HG02852 (cell line): ENCODE results near the gene MAPKAPK2.
A peak's percentile ranks its signal among the peaks of the same experiment; 100 is the strongest.
"Not testable (repeated sequence)": the region's sequence is repeated elsewhere in the genome, so short reads cannot be mapped to it uniquely, and the experiment has no call there.

Experiments used
- ATAC-seq: cut with Tn5 transposase; IDR thresholded peaks from one replicate; pipeline ENCODE4 v1.9.1; 2021; ENCODE audit warnings: mild to moderate bottlenecking, moderate library complexity; ENCODE audit not compliant: unreplicated experiment

Gene MAPKAPK2

GRCh38 chr1:206769304-206769731, 84.6 kb downstream of the MAPKAPK2 start:
- ATAC-seq = peak; percentile 67

- peak; percentile 27 for ATAC-seq
Observed at GRCh38 chr1:206770531-206771337, 86.0 kb downstream of the MAPKAPK2 start, which contains the start of gene IL19. Gene IL19 (plus strand): TSS chr1:206770773. CDS start chr1:206836663, 65,890 bp downstream.

GRCh38 chr1:206771338-206771692, 86.6 kb downstream of the MAPKAPK2 start:
- ATAC-seq = no peak

GRCh38 chr1:206772243-206772937, 87.7 kb downstream of the MAPKAPK2 start, which contains the start of gene IL10:
Gene IL10 (minus strand): TSS chr1:206772494. CDS start chr1:206772435, 59 bp downstream.
- ATAC-seq = no peak

GRCh38 chr1:206774093-206774492, 89.4 kb downstream of the MAPKAPK2 start:
- peak; percentile 30 for ATAC-seq

- ATAC-seq = no peak
Observed at GRCh38 chr1:206776229-206776628, 91.5 kb downstream of the MAPKAPK2 start.

GRCh38 chr1:206778031-206778430, 93.3 kb downstream of the MAPKAPK2 start:
- no peak for ATAC-seq

GRCh38 chr1:206778911-206779310, 94.2 kb downstream of the MAPKAPK2 start:
- ATAC-seq = not testable (repeated sequence)

- ATAC-seq = no peak
Observed at GRCh38 chr1:206779638-206780037, 94.9 kb downstream of the MAPKAPK2 start.

GRCh38 chr1:206782448-206782847, 97.7 kb downstream of the MAPKAPK2 start:
- ATAC-seq = peak; percentile 37

GRCh38 chr1:206783506-206783905, 98.8 kb downstream of the MAPKAPK2 start:
- no peak for ATAC-seq
